C4-2B (cell line): ENCODE data around the gene TECPR2.

Source experiments
- H3K27ac ChIP-seq: fragments of 450-650 bp; 2 replicates; pipeline ENCODE4 v1.5.1; 2017
- CTCF ChIP-seq: fragments of 450-650 bp; conservative IDR thresholded peaks from 2 replicates; pipeline ENCODE4 v1.5.1; 2017; ENCODE audit warnings: mild to moderate bottlenecking
- ZFX ChIP-seq: fragments of 450-650 bp; IDR thresholded peaks from 2 replicates; pipeline ENCODE4 v1.6.1; 2017

The TECPR2 gene

GRCh38 chr14:102506626-102506925 is 143.8 kb downstream of the TECPR2 start:
- no peak overlapping the region for H3K27ac ChIP-seq
- TF ChIP-seq CTCF (no peak), ZFX (no peak)

GRCh38 chr14:102507081-102507856 is 144.5 kb downstream of the TECPR2 start:
- TF ChIP-seq ZFX (no peak), CTCF (no peak)
- peak overlapping the region; percentile 90; the same call in 1 of the 2 replicates for H3K27ac ChIP-seq

- TF ChIP-seq ZFX (no peak), CTCF (peak; percentile 62)
- H3K27ac ChIP-seq, result peak overlapping the region; percentile 90
Observed at GRCh38 chr14:102507857-102508312, 145.1 kb downstream of the TECPR2 start.

GRCh38 chr14:102508410-102508773 is 145.7 kb downstream of the TECPR2 start:
- peak overlapping the region; percentile 90 for H3K27ac ChIP-seq
- no peak for TF ChIP-seq ZFX
- TF ChIP-seq CTCF, result peak; percentile 34; the same call in 1 of the 2 replicates

GRCh38 chr14:102508774-102509745 is 146.3 kb downstream of the TECPR2 start:
- TF ChIP-seq ZFX (peak; percentile 73; the same call in 1 of the 2 replicates), CTCF (no peak)
- peak overlapping the region; percentile 90 for H3K27ac ChIP-seq

- TF ChIP-seq ZFX (no peak), CTCF (no peak)
- peak within 1 kb of the TSS; percentile 90 for H3K27ac ChIP-seq
Observed at GRCh38 chr14:102509746-102510615, 147.2 kb downstream of the TECPR2 start, which contains the start of gene ANKRD9. Gene ANKRD9 (minus strand): TSS chr14:102509776. CDS start chr14:102507889, 1,887 bp downstream.
